ENCODE measurements around the gene TYMS.

- no peak for TF ChIP-seq MAX (IDR thresholded peaks at IDR 0.05)
- no peak for TF ChIP-seq REST (IDR thresholded peaks at IDR 0.05; ENCODE audit: low read depth)
- TF ChIP-seq TAF1 (IDR thresholded peaks at IDR 0.05; ENCODE audit: low read depth): no peak
- no peak for TF ChIP-seq NFIC (IDR thresholded peaks at IDR 0.05)
- TF ChIP-seq TCF12 (IDR thresholded peaks at IDR 0.05; ENCODE audit: low read depth): no peak
Observed at GRCh38 chr18:692824-693223, 35.4 kb downstream of the TYMS start.
